AML-193 (cell line): Measurements from ENCODE around the gene LGALS1.

ENCODE experiments used
- DNase-seq, 2 experiments: peaks; one replicate each; lab custom pipeline; 2025; lab: John Stamatoyannopoulos, UW

The LGALS1 gene

DNA sequence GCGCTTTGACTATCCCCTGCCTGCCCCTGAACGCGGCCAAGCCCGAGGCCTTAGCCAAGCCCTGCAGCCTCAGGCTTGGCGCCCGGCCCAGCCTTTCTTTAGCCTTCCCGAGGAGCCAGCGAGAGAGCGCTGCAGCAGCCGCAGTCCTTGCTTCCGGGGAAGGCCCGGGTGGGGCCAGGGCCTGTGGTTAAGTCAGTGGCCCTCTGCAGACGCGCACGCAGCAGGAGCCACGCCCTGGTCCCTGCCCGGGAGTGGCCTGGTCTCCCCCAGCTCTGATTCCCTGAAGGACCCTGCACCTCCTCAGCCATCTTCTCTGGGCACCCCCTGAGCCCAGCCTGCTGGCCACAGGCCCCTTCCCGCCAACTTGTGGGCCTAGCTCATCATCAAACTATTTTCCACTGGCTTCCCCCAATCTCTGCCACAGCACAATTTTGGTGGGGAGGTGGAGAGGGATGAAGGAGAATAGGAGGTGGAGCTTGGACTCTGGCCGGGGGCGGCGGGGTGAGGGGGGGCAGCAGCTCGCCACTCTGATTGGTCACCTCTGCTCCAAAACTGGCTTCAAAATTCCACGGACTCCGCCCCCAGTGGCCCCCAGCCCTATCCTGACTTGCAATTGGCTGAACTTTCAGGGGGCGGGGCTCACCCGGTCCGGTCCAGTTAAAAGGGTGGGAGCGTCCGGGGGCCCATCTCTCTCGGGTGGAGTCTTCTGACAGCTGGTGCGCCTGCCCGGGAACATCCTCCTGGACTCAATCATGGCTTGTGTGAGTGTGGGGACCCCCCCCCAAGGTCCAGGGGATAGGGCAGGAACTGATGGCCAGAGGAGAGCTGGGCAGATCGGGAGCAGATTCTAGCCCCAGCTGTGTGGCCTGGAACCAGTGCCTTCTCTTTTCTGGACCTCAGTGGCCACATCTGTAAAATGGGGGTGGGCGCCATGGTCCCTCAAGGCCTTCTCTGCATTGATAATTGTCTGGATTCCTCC lies at the start of gene LGALS1:
TSS of gene LGALS1 (plus strand) at position 686 of the 979 bp plus-strand sequence. CDS start at position 753, 67 bp downstream.
- peak; percentile 82 to 83 for DNase-seq

DNA sequence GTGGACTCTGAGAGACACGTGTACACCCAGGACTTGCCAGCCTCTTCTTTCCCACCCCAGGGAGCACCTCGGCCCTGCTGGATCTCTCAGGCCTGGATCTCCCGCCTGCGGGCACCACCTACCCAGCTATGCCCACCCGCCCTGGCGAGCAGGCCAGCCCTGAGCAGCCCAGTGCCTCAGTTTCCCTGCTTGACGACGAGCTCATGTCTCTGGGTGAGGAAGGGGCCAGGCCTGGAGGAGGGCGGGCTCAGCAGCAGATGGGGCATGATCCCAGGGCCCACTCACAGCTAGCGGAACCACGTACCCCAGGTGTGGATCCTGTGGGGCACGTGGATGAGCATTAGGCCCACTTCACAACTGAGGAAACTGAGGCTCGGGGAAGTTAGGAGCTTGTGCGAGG lies 49.7 kb upstream of the LGALS1 start:
- no peak for DNase-seq

DNA sequence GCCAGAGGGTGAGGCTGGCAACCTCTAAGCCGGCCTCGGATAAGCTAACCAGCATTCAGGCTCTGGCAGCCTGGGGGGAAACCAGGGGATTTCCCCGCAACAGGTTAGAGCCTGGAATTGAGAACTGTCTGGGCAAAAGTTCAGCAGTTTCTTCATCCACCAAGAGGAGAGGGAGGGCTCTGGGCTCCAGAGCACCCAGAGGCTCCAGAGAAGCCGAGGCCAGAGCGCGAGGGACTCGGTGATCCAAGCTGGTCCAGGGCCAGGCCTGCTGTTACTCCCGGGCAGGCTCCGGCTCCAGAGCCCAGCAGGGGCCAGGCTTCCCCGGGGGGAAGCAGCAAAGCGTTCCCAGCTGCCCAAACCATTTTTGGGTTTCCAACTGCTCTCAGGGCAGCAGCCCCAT lies 49.3 kb upstream of the LGALS1 start:
- no peak for DNase-seq

DNA sequence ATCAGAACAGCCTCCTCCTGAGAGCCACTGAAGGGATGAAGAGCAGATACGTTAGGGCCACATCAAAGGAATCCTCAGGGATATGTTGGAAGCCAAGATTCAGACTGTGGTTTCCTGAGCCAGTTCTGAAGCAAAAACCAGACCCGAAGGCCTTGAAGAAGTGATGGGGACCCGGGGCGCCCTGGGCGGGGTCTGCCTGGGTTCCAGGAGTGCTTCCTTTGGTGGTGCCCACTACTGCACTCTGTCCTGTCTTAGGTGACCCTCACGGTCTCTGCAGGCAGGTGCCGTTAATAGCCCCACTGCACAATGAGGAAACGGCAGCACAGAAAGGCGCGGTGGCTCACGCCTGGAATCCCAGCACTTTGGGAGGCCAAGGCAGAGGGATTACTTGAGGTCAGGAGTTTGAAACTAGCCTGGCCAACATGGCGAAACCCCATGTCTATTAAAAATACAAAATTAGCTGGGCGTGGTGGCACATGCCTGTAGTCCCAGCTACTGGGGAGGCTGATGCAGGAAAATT lies 48.8 kb upstream of the LGALS1 start:
- no peak for DNase-seq

DNA sequence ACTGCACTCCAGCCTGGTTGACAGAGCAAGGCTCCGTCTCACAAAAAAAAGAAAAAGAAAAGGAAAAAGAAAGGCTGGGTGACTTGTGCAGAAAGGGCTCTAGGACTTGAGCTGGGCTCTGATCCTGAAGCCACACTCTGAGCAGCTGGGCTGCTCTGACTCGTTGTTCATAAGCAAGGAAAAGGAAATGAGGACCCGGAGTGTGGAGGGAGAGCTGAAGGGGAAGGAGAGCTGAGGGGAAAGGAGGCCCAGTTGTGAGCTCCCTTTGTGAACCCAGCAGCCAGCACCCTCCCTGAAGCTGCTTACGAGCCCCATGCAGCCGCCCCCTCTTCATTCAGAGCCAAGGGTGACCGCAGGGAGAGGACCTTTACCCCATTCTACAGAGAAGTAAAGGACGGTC lies 48.3 kb upstream of the LGALS1 start:
- DNase-seq, result no peak

DNA sequence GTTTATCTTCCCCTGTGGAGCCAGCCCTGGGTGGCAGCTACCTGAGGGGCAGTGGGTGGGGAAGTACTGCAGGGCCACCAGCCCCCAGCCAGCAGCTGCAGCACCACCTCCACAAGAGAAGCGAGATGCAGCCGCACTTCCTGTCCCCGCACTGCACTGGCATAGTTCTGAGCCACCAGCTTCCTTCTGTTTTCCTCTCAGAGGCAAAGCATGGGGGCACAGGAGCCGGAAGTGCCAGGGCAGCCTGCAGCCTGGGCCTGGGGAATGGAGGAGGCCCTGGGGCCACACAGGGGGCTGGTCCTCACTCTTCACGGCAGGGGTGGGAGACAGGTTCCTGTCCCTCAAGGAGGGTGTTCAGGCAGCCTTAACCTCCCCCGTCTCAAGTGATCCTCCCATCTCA lies 47.9 kb upstream of the LGALS1 start:
- DNase-seq, result peak; percentile 17 to 24

DNA sequence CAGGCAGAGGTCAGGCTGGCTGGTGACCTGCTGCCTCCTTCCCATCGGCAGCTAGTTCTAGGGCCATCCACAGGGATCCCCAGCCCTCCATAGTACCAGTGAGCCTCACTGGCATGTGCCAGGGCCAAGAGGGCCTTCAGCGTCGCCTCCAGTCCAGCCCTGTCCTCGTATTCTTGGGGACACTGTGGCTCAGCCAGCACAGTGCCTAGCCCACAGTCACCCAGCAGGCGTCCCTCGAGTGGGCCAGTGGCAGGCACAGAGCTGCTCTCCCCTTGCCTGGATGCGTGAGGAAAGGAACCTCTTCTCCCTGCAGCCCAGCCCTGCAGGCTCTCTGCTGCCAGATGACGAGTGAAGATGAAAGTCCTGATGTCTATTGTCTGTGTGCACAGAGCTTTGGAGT lies 46.6 kb upstream of the LGALS1 start:
- DNase-seq, result no peak

DNA sequence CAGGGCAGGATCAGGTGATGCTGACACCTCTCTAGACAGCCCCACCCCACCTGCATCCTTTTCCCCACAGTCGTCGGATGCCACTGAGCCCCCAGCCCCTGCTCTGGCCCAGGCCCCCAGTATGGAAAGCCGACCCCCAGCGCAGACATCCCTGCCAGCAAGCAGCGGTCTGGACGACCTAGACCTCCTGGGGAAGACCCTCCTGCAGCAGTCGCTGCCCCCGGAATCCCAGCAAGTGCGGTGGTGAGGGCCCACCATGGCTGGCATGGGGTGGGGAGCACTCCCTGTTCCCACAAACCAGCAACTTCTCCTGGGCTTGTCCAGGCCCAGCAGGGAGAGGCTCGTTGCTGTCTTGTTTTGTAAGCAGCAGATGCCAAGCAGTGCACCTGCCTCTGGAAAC lies 45.5 kb upstream of the LGALS1 start:
- DNase-seq, result no peak

DNA sequence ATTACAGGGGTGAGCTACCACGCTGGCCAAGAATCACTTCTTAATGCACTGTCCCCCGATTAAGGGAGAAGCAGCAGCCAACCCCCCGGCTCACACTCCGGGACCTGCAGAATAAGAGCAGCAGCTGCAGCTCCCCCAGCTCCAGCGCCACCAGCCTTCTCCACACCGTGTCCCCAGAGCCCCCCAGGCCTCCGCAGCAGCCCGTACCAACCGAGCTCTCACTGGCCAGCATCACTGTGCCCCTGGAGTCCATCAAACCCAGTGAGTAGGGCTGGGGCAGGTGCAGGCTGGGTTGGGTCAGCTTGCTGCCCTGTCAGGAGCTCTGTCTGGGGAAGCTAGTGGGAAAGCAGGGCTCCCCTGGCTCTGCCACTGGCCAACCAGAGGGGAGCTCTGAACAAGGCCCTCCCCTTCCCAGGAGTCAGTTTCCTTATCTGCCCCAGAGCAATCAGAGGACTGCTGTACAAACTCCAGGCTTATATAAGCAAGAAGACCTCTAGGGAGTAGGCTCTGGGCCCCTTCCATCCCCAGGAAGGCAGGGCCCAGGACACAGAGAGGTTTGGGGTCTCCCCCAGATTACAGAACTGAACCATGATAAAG lies 44.5 kb upstream of the LGALS1 start:
- DNase-seq, result no peak

DNA sequence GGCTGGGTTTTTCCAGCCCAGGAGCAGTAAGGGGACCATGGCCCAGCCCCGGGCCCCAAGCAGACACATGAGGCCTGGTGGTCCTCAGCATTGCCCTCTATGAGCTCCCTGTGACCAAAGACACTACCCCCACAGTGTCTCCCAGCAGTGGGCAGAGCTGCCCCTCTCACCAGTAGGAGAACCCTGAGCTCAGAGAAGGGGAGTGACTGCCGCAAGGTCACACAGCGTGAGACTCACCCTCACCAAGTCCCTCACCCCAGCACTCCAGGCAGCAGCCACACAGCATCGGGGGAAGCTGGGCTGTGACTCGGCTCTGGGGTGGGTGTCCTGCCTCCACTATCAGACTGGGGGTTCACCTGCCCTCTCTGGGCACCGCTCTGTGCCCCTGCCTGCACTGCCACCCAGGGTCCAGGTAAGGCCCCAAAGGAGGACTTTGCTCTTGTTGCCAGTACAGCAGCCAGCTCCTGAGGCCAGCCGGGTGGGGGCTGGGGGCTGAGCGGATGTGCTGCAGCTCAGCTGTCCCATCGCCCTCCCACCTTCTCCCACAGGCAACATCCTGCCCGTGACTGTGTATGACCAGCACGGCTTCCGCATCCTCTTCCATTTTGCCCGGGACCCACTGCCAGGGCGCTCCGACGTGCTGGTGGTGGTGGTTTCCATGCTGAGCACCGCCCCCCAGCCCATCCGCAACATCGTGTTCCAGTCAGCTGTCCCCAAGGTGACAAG lies 43.8 kb upstream of the LGALS1 start:
- no peak for DNase-seq

DNA sequence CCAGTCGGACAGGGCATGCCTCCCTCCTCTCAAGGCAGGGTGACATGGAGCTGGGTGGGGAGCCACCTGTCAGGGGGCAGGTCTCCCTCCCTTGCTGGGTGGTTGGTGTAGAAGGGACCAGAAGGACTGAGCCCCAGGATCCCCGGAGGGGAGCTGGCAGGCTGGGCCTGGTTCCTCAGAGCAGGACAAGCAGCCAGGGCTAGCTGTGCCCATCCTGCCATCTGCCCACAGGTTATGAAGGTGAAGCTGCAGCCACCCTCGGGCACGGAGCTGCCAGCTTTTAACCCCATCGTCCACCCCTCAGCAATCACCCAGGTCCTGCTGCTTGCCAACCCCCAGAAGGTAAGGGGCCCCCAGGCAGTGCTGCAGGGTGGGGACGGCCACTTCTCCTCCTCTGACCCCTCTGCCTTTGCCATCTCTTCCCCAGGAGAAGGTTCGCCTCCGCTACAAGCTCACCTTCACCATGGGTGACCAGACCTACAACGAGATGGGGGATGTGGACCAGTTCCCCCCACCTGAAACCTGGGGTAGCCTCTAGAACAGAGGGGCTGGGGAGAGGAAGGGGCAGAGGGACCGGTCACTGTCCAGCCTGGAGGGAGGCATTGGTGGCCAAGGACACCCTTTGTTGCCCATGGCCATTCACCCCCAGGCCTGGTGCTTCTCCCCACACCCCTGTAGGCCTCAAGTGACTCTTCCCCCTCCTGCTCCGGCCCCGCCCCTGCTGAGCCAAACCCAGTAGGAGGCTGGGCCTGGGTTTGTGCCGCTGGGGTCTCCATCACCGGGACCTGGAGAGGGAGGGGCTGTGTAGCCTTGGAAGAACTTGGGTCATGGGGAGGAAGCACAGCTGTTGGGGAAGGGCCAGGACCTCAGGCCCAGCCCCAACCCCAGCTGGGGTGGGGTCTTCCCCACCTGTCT lies 43.0 kb upstream of the LGALS1 start:
- DNase-seq, result no peak

DNA sequence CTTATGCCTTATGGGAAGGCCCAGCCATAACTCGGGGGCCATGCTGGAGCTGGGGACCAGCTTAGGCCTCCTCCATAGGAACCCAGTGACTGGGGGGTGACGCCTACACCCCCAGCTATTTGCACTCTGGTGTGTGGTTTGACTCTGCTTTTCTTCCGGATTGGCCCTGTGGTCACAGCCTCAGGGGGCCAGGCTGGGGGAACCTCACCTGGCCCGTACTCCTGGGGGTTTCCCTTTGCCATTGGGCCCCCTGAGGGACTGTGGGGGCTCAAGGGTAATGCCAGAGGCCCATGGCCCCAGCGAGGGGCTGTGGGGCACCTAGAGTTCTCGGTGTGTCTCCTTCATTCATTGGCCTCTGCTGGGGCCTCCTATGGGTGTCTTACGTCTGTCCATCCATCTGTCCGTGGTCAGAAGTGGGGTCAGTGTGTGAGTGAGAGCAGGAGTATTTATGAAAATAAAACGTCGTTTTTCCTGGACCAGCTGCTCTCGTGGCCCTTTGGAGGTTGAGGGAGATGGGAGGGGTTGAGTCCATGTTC lies 42.3 kb upstream of the LGALS1 start:
- DNase-seq, result no peak

DNA sequence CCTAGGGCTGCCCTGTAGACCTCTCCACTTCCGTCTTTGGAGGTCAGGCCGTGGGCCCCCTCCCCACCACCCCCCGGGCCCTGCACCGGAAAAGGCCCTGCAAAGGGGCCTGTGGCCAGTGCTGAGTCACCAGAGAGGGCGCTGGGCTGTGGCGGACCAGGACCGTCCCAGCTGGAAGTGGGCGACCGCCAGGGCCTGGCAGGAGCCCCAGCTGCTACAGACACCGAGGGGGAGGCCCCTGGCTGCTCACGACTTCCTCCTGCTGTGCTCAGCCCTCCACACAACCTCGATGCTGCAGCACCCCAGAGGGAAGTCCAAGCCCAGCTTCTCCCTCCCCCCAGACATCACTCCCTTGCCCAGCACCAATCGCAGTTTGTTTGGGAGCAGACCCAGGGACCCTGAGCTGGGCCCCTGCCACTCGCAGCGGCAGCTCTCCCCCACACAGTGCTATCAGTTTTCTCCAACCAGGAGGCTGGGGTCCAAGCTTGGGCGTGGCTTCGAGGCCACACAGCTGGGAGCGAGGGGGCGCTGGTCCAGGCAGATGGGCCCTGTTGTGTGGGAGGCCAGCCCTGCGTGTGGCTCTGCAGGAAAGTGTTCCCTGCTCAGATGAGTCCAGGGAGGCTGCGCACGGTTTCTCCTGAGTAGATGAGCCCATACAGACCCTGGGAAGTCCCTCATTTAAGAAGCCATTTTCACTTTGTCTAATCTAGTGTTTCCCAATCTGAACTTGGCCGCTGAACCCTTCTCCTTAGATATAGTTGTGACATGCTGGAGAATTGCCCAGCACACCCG lies 41.6 kb upstream of the LGALS1 start:
- DNase-seq, result peak; percentile 92 to 93

DNA sequence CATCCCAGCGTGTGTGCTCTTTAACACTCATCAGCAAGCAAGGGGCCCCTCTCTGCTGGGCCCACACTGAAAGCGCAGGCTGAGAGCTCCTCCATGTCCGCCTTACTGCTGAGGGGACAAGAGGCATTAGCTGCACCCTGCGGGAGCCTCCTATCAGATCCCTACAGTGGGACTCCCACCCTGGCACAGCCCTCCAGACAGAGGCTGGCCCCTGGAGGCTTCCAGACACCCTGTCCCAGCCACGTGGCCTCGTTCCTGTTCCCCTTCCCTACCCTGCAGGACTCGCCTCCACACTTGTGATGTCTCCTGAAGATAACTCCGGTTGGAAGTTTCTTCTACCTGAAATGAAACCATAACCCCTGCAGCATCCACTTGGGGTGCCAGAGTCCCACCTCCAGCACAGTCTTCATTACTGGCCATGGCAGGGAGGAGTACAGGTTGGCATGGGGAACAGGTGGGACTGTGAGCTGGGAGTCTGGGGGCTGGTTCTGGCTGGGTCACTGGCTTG lies 41.0 kb upstream of the LGALS1 start:
- no peak for DNase-seq

DNA sequence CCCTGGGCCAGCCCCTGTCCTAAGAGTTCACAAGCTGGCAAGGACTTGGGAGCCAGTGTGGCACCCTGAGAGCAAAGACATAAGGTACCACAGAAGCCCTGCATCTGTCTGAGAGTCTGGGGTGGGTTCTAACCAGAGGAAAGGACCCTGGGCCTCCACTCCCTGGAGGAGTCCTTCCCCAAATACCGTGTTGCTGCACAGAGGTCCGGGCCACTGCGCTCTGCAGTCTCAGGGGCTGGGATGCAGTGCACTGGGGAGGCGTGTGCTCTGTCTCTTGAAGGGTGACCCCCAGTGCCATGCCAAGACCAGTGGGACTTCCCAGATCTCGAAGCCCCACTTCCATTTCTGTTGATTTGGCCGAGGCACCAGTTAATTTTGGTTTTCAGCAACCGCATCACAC lies 40.3 kb upstream of the LGALS1 start:
- no peak for DNase-seq

DNA sequence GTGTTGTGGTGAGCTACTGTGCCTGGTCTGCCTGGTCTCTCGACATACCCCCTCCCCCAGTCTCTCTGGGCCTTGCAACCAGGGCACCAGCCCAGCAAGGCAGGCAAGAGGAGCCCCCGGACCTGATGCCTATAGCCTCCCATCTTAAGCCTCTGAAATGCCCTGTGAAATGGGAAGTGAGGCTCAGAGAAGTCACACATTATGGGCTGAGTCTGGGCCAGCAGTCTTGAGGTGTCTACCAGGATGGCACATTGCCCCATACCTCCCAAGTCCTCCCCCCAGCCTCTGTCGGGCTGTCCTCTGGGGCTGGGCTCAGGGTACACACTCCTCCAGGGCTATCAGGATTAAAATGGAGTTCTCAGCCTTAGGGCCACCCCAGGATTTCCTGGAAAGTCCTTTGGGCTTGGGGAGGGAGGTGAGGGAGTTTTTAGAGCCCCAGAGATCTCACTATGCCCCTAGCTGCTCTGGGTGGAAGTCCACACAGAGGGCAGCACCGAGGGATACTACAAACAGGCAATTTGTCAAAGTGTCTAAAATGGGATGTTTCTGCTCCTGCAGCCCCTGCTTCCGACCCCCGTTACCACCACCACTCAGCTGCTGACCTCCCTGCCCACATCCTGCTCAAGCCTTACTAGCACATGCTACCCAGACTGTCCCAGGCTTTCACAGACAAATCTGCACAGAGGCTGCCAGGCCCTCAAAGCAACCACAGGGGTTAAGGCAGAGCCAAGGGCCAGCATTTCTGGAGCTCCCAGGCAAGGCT lies 39.1 kb upstream of the LGALS1 start:
- DNase-seq, result peak; percentile 65 to 68

DNA sequence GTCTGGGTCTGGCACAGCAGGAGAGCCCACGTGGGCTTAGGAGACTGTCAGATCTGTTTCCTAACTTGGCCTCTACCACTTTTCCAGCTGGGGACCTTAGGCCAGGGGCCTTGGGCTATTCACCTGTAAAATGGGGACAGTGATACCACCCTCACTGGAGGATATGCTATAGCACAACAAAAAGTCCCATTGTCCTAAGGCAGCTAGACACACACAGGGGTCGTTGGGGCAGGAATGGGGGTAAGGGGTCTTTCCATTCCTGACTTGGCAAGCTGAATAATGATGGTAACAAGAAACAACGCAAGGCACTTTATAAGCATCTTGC lies 38.5 kb upstream of the LGALS1 start:
- DNase-seq, result no peak

DNA sequence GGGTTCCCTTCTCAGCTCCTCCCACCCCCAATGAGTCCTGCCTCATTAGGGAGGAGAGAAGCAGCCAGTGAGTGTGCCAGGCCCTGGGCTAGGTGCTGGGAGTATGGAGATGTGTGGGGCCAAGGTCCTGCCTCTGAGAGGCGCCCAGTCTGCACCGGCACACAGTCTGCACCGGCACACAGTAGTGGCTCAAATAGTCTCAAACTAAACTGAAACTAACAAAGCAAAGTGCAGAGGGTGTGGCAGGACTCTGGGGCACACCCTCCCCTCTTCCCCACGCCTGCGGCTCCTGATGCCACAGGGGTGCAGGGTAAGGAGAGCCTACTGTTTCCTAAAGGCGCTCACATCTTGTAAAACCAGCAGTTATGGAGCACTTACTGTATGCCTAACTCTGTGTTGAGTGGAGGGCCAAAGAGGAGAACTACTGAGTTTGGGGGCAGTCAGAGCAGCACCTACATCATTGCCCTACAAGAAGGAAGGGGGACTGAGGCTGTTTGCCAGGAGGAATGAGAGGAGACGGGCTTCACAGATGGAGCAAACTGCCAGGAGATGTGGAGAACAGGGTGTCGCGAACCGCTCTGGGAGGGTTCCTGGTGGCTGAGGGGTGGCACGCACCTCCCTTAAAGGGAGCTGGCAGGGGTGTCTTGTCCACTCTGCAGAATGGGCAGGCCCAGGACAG lies 36.9 kb upstream of the LGALS1 start:
- DNase-seq, result no peak
